Bone marrow (tissue), 2 donors: ENCODE measurements around the gene FOXP1.

ENCODE experiments used
- DNase-seq, 2 donors: peaks; one replicate each; lab custom pipeline; 2025; lab: John Stamatoyannopoulos, UW

The FOXP1 gene

DNA sequence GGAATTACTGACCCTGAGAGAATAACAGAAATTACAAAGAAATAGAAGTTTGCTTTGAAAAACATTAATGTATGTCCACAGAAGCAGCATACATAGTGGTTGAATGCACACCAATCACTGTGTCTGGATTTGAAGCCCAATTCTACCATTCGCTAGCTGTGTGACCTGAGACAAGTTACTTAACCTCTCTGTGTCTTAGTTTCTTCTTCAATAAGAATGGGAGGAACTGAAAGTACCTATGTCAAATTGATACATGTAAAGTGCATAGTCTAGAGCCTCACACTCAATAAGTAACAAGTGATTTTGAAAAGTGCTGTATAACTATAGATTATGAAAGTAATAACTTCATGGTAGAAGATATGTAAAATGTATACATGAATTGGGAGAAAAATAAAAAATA, 457.8 kb downstream of the FOXP1 start:
- DNase-seq: no peak

DNA sequence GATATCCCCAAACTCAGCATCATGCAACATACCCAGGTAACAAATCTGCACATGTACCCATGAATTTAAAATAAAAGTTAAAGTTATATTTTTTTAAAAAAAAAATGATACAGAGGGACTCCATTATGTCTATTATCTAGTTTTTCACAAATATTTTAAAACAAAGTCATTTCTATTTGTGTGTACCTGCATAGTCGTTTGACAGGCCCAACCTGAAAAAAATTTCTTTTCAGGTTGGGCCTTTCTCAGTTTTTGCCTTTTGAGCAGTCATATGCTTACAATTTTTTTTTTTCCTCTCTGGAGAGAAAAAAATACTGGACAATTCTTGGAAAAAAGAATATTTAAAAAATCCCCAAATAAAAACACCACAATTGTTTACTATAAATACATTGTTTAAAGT, 459.5 kb downstream of the FOXP1 start:
- DNase-seq: no peak

DNA sequence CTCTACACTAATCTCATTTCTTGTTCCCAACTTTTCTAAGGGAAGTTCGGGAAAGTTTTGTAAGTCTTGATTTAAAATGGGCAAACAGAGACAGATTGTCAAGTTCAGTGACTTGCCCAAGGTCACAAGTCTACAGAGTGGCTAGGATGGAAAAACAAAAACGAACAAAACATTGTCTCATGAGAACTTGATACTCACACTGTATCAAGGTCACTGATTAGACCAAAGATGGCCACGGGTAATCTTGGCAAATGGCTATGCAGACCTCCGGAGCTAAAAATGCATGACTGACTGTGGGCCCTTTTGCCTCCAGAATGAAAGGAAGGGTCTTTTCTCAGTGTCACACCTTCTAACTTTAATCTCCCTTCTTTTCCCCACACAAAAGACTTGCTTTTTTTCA, 460.9 kb downstream of the FOXP1 start:
- DNase-seq: no peak

DNA sequence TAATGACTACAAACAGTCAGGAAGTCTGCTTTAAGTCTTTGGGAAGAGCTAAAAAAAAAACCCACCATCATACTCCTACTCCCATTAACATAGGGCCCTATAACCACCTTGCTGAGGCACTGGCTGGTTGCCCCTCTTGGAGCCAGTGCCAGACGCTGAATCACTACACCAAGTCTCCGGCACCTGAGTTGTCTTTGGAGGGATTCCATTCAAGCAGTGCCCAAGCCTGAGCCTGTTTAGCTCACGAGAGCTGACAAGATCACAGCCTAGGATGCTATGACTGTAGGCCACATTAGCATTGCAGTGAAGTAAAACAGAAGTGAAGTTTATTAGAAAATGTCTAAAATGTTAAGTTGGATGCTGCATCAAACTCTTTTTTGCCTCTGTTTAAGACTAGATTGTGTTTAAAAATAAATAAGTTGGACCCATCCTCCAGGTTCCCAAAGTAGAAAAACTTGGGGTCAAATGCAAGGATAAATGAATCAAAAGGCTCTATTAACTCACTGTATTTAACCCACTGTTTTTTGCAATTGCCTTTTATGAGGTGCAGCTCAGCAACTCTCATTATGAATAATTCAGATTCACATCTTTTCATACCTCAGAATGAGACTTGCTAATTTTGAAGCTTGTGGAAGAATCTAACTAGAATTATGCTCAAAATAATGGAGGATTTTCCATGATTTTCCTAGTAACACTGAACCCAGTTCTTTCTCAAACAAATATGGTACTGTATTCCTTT, 461.9 kb downstream of the FOXP1 start:
- no peak for DNase-seq

DNA sequence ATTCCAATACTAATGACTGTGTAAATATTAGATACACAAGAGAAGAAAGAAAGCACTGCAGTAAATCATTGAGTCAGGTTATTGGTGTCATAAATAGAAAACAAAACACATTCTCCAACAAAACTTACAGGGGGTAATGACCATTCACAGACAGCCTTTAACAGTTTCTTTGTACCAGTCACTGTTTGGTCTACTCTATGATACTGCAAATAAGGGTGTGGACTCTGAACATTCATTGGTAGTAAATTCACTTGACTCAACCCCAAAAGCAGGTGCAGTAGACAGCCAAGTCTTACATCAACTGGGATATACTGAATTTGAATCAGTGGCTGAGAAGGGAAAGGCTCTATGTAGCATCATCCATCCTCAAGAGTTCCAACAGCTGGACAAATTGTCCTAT, 463.5 kb downstream of the FOXP1 start:
- no peak for DNase-seq

DNA sequence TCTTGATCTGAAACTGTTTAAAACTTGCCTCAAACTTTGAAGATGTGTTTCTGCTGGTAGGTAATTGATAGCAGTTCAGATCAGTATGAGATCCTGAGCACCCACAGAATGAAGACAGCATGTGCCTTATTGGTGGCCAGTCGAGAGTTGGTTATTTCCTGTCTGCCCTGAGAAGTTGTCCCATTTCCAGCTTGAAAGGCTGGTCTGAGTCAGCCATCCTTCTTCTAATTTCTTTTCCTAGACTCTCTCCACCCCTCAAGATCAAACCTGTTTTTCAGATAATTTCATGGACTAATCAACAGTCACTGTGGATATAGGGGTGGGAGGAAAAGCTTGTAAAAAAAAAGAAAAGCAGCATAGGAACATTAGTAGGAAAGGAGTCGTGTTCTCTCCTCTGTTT, 464.4 kb downstream of the FOXP1 start:
- no peak for DNase-seq

DNA sequence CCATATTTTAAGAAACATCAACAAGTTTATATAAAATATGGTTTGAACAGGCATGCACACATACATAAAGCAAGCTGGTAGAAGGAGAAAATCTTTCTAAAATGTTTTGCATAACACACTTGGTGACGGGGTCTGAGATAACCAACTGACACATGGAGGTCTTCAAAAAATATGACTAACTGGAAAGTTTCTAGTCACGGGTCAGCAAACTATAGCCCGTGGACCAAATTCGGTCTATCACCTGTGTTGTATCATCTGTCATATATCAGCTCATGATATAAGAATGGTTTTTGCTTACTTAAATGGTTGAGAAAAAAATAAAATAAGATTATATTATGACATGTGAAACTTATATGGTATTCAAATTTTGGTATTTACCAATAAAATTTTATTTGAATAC, 465.1 kb downstream of the FOXP1 start:
- no peak for DNase-seq

DNA sequence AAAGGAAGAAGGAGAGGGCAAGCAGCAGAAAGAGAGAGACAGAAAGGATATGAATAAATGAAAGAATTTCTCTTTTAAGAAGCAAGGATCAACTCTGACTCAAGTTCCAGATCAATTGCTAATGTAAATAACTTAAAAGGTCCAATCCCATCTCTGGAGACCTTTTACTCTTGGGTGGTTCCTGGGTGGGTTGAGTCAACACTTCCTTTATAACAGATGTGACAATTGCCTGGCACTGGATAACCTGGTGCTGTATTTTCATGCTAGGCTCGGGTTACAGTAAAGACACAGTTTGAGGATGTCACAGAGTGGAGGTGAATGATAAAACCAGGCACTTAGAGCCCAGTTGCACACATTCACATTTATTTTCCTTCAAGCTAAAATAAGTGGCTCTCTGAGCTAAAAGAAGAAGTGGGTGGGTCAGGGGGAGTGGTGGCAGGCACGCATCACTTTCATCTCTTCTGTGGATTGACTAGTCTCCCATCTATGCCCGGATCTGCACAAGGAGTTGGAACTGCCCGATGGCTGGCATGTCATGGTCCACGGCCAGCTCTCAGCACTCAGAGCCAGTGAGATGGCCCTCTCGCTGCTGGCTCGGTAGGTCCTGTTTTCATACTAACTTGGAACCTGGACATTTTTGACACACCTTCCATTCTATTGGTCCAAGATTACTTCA, 465.8 kb downstream of the FOXP1 start:
- no peak for DNase-seq

DNA sequence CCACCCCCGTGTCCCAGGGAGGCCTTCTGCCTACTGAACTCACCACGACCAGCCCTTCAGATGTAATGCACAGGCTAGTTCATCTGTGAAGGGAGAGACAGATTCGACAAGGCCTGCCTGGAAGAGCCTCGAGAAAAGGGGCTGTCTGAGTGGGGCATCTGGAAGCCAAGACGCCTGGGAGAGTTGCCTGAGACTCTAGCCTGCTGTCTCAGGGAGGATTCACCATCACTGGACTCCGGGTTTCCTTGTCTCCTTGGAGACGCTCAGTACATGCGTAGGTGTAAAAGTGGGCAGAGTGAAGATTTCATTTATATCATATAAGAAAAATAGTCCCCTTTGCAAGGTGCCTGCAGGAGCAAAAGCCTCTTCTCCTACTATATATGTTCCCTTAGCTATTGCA, 468.9 kb downstream of the FOXP1 start:
- no peak for DNase-seq

DNA sequence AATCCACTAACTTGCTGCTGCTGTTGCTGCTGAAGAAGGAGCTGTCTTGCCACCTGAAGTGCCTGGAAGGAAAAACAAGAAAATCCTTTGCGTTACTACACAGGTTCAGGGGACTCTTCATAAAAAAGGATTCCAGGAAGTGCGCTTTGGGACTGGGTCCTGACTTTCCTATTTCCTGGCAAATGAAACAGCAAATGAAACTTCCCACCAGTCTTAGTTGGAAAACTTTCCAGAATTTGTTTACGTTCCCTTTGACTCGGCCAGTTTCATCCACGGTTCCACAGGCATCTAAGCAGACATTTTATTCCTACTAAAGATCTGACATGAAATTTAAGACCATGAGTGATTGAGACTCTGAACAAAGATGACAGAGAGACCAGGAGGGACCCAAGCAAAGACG, 471.0 kb downstream of the FOXP1 start:
- DNase-seq: no peak

DNA sequence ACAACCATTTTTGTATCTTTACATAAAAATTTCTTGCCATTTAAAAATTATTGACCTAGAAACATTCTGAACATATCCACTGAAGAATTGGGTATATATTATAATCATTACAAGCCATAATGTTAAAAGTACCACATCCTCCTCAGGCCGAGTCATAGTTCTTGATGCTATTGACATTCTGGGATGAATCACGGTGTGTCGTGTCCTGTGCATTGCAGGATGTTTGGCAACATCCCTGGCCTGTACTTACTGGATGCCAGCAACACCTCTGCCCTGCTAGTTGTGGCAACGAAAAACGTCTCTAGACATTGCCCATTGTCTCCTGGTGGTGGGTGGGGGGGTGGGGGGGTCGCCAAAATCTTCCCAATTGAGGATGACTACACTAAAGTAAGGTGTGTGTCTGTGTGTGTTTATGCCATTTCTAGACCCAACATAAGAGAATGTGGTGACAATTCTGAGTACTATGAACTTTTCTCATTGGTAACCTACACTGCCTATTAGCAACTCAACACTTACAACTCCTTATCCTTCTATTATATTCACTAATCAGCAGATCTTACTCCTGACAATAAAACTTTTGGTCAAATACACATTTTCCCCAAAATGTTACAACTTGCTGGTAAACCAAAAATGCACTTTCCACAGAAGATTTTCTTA, 471.6 kb downstream of the FOXP1 start:
- no peak for DNase-seq

DNA sequence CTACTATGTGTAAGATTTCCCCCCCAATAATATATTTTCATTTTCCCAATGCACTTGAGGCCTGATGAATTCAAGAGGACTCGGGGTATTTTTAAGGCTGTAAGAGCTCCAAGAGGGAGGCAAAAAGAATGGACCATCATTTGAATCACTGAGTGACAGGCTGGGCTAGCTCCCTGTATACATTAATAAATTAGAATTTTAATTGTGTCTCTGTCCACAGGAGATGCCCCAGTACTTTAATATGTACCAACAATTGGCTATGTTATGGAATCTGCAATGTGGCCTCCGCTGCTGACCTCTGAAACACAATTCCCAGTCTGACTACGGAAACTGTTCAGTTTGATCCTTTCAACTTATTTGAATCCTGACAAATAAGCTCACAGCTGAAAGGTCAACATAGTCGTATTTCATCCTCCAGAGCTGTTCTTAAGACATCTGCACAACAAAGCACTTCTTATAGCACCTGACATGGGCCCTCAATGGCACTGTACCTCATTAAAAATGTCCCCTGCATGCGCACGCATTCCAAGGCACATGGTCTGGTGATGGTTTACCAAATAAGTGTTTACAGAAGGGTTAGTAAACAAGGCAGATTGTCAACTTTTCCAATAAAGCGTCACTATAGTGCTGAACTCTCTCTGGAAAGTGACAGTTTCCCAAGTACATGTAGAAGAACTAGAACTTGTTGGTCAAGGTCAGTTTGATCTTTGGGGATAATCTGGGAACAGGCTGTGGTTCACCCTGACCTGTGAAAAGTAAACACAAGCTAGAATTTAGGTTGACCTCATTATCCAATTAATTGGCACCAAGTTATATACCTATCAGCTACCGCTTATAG, 472.9 kb downstream of the FOXP1 start:
- no peak for DNase-seq

DNA sequence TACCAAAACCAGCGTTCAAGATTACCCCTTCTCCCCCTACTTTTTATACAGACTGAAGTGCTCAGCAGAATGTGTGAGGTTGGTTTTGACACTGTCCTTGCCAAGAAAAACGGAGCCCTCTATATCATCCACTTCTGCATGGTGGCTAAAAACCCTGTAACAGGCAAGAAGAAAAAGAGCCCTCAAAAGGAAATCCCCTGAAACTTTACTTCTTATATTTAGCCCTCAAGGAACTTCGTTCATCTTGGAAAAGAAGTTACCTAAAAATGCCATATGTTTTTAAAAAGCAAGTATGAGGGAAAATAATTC, 473.6 kb downstream of the FOXP1 start:
- no peak for DNase-seq

DNA sequence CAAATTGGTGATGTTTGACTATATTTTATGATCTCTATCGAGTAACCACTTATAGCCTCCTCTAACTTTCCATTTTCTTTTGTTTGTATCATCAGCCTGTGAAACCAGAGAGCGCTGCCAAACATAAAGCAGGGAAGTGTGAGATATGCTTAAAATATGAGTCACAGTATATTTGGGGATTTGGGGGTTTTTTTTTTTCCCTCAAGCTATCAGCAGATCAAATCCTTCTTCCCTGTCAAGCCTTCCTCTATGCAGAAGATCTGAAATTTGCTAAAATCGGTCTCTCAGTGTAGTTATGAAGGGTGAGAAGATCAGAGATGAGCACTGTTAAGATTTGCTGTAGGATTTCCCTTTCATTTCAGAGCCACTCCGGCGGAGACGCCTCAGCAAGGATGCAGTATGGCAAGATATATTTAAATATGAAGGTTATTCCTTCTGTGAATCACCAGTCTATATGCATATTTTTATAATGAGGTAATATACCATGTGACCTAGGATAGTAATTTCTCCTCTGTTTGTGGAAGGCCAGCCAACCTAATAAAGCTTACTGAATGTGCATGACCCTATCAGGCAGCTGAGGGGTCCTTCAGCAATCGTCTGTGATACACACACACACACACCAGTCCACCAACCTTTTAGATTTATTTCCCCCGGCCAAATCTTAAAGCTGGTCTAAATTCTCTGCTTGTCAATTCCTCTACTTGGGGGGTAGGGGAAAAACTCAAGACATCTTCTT, 474.1 kb downstream of the FOXP1 start:
- peak in 1 of 2 donors; percentile 17 for DNase-seq

DNA sequence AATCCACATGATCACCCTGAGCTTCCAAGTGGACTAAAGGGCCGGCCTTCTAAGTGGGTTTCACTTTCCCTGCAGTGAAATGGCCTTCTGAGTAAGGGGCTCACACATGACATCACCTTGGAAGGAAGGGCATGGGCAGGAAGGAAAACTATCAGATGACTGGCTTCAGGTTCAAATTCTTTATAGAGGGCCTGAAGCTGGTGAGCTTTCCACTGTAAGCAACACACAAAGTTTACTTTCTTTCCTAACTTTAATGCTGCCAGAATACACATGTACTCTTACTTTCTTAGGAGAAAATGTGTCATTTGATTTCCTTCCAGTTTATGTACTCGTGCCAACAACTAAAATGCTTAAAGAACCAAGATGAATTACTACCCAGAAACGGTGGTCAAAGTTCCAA, 475.6 kb downstream of the FOXP1 start:
- no peak for DNase-seq

DNA sequence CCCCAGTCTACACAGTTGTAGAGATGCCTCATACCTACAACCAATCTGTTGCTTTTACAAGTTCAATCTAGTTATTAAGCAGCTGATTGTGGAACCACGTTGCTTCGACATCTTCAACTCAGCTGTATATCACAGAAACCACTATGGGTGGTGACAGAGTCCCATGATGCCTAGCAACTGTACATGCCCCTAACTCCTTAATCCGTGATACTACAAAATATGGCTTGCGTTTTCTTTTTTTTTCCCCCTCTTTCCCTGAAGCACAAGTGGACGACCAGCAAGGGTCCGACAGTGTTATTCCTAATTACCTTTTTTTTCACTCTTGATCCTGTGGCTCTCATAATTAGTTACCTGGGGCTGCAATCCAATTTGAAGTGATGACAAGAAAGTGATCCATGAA, 478.6 kb downstream of the FOXP1 start:
- DNase-seq: no peak

DNA sequence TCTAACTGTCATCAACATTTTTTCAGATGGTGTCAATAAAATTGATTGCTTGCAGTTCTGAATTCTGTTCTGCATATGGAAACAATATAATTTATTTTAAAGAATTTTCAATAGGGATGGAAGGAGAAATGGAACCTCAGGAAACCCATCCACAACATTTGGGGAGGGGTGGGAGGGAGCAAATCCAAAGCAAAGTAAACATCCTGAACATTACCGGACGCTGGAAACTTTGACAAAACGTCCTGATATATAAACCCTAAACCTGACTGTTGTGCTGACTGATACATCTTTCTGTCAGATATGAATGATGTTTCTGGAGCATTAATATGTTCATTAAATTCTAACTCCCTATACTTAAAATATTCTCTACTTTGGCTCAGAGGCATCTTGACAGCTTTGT, 479.0 kb downstream of the FOXP1 start:
- DNase-seq: no peak

DNA sequence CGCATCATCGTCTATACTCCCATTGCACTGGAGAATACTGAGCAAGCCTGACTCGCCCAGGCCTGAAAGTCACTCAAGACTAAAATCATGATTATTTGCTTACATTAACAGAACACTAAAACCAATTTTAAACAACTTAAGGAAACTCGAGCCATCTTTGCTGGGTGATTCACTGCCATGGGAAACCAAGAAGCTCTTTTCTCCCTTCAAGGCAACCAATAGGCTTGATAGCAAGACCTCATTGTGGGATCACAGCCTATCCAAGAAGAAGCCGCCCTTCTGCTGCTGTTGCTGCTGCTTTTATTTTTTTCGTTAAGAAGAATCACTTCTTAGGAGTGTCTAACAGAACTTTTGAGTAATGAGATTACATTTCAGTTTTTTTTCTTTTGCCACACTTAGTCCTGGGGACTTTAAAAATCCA, 479.4 kb downstream of the FOXP1 start:
- no peak for DNase-seq

DNA sequence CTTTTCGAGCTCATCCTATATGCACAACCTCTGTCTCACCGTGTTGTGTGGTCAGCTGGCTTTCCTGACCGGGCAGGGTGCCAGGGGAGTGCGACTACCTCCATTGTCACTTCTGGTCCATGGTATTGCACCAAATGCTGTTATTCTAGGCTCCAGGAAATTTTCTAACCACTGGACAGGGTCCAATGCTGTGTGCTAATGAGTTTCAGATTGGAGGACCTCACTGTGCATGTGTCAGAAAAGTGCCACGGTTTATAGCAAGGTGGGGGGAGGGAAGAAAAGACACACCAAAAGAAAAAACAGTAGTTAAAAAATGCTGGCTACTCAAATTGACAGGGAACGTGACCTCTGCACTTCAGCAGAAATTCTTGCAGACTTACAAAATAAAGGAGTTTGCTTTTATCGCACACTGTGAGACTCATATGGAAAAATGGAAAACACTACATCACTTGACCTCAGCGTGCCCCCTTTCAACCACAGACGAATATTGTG, 480.1 kb downstream of the FOXP1 start:
- no peak for DNase-seq

DNA sequence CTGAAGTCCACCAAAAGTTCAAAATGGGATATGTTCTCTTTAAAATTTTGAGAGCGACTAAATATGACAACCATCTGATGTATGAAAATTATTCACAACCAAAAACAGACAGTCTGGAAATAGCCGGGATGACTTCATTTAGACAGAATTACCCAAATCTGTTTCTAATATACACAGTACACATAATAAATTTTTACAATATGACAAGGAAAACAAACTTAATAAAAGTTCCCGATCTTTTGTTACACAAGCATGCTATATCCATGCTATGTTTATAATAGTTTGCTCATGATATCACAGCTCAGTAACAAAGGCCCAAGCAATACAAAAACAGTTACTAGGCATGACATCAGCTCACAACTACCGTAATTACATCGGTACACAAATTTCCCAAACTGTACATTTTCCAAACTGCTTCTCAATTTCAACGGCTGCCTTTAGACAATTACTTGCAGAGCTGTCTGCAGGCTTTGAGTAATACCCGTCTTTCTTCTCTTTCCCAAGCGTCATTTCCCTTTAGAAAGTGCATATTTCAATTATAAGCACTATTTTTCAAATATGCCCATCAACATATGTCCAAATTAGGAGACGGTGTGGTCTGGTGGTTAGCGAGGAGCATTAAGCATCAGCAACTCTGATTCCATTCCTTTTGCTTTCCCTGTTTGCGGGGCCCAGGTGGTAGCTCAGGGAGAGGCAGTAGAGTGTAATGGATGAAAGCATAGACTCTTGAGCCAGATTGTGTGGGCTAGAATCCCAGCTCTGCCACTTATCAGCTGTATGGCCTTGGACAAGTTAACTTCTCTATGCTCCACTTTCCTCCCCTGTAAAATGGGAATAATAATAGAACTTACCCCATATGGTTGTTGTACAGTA, 481.2 kb downstream of the FOXP1 start:
- DNase-seq: no peak

DNA sequence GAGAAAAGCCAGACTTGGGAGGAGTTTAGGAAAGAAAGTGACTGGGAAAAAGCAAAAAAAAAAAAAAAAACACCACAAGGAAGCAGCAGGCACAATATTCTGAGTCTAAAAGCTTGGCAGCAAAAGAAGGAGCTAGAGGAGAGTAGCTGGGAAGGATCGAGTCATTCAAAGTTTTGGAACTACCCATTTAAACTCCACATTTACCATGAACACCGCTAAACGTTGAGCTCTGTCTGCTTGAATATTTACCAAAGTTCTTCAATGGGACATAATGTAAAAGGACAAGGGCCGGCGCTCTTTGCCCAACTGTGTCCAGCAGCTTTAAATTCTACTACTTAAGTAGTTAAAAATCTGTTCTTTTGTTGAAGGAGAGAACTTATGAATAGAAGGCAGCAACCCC, 481.9 kb downstream of the FOXP1 start:
- DNase-seq: no peak
